GM19397 (cell line): ENCODE data around the gene SKIL.

Source experiments
- ATAC-seq: cut with Tn5 transposase; IDR thresholded peaks from one replicate; pipeline ENCODE4 v1.9.1; 2021; ENCODE audit warnings: mild to moderate bottlenecking, moderate library complexity; ENCODE audit not compliant: unreplicated experiment

SKIL gene

DNA sequence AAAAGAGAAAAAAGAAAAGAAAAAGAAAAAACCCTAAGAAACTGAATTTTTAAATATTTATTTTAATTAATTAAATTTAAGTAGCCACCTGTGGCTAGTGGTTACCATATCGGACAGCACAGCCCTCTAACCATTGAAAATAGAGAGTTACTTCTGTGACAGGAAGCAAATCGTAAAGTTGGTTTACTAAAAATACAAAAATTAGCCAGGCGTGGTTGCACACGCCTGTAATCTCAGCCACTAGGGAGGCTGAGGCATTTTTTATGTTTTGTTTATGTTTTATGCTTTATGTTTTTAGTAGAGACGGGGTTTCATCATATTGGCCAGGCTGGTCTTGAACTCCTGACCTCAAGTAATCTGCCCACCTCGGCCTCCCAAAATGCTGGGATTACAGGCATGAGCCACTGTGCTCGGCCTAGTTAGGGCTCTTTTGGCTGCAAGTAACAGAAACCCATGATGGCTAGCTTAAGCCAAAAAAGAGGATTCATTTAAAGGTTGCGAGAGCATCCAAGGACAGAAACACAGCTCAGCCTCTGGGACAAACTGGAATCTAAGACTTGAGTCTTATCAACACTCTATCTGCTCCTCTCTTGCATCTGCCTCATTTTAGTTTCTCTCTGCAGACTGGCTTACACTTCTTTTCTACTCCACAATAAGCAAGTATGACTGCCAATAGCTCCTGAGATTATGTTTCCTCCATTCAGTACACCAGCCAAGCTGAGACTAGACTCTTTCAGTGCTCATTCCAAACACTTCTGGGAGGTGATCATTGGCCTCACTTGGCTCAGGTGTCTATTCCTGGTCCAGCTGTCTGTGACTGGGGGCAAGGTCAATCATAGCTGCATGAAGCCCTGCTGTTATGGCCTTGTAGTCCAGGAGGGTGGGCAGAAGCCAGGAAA lies 6.8 kb upstream of the SKIL start:
- peak; percentile 52 for ATAC-seq

- ATAC-seq: no peak
Observed at GRCh38 chr3:170352936-170353335, 4.6 kb upstream of the SKIL start.

- no peak for ATAC-seq
Observed at GRCh38 chr3:170353485-170353884, 4.0 kb upstream of the SKIL start.

GRCh38 chr3:170354760-170355159 lies 2.8 kb upstream of the SKIL start:
- ATAC-seq: no peak

- ATAC-seq: peak; percentile 6
Observed at GRCh38 chr3:170355738-170356595, 1.5 kb upstream of the SKIL start.

DNA sequence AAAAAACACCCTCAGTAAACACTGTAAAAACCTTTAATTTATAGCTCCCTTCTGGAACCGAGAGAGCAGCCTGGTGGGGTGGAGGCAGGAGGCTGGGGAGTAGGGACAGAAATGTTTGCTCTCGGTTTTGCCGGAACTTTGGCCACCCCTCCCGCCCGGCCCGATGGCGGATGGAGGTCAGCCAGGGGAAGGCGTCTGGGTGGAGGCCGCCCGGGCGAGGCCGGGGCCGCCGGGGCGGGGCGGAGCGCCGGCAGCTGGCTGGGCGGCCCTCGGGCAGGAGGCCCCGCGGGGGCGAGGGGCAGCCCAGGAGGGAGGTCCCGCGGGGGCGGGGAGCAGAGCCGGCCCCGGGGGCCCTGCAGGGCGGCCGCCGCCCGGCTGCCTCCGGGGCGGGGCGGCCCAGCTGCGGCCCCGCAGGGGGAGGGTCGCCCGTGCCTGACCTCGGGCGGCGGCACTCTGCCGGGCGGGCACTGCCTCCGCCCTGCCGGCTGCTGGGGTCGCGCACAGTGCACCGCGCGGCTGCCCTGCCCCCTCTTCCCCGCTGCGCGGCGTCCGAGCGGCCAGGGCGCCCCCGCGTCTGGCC lies 829 bp upstream of the SKIL start:
- peak; percentile 50 for ATAC-seq

DNA sequence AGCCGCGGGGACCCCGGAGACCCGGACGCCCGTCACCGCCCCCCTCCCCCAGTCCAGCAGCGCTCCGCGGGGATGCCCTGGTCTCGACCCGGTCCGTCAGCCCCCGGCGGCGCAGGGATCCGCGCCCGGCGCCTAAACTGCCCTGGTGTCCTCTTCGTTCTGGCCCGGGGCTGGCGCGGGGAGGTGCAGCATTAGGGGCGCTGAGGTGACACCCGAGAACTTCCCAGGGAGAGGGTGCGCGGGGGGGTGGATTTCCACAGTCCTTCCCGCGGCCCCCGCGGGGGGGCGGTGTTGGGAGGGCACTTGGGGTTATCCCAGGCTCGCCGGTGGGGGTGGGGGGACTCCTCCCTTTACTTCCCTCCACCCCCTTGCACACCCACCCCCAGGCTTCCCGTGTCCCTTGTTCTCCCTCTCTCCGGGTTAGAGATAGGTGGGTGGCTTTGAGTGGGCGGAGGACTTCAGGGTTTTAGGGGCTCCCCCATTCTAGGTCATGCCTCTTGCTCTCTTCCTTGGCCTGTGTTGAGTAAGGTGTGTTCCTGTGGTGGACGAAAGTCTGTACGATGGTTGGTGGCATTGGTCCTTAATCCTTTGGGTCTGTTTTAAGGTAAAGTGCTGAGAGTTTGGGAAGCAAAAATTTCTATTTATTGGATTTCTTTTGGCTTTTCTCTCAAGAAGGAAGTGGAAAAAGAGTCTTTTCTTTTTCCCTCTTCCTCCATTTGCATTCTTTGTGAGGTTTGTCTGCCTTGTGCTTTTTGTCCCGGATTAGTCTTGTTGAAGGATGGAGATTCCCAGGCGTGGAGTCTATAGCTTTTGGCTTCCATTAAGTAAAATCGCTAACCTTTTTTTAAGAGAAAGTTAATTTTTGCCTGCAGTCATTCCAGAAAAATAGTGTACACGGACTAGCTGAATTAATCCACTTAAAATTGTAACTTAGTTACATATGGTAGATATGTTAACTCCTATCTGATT lies 811 bp downstream of the SKIL start:
- ATAC-seq: peak; percentile 4

DNA sequence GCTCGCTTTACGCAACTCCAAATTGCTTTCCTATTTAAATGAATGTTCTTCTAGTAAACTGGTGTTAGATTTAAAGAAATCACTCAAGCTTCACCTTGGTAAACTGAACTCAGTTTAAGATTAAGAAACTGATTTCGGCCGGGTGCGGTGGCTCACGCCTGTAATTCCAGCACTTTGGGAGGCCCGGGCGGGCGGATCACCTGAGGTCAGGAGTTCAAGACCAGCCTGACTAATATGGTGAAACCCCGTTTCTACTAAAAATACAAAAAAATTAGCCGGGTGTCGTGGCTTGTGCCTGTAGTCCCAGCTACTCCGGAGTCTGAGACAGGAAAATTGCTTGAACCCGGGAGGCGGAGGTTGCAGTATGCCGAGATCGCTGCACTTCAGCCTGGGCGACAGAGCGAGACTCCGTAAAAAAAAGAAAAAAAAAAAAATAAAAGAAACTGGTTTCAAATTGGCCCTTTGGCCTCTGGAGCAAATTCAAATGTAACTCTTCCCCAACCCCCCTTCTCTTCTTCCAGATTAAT lies 1.7 kb downstream of the SKIL start:
- ATAC-seq: no peak

GRCh38 chr3:170360466-170360865 lies 3.0 kb downstream of the SKIL start:
- ATAC-seq: no peak

GRCh38 chr3:170360916-170361315 lies 3.4 kb downstream of the SKIL start:
- ATAC-seq: no peak

GRCh38 chr3:170361711-170362110 lies 4.2 kb downstream of the SKIL start:
- no peak for ATAC-seq

DNA sequence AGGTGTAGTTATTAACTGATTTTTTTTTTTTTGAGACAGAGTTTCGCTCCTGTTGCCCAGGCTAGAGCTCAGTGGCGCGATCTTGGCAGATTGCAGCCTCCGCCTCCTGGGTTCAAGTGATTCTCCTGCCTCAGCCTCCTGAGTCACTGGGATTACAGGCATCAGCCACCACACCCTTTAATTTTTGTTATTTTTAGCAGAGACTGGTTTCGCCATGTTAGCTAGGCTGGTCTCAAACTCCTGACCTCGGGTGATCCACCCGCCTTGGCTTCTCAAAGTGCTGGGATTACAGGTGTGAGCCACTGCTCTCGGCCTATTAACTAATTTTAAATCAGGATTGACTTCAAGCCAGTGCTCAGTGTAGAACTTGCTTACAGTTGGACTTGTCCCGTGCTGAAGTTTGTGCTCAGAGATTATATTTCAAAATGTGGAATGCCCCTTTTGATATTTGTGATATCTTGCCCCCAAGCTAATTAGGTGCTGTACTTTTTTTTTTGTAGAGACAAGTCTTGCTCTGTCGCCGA lies 6.0 kb downstream of the SKIL start:
- no peak for ATAC-seq

GRCh38 chr3:170364965-170365364 lies 7.5 kb downstream of the SKIL start:
- no peak for ATAC-seq

DNA sequence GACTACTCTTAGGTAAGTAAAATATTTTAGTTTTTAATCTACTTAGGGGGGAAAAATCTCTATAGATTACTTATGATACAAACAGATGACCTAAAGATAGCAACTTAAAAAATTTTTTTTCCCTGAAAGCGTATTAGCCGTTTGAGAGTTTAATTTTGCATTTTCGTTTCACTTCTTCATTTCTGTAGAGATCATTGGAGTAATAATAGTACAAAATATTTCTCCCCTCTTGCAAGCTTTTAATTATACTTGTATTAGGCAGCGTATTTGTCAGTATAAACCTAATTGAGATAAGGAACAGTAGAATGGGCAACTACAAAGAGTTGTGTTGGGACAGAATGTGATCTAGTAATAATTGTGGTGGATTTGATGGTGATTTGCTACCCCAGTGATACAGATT lies 10.3 kb downstream of the SKIL start:
- ATAC-seq: no peak

DNA sequence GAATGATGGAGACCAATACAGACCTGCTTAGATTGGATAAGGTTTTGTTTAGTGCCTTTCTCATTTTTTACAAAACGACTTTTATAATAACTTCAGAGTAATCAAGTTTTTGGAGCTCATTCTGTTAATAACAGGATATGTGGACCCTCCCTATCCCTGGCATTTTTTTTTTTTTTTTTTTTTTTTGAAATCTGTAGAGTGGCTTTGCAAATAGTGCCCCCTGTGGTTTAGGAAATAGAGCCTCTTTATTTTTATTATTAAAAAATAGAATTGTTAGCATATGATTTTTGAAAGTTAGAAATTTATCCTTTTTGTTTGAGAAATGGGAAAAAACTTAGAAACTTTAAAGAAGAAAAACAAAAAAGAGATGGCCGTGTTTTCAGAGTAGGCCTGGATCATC lies 11.4 kb downstream of the SKIL start:
- no peak for ATAC-seq

GRCh38 chr3:170372190-170372879 lies 14.8 kb downstream of the SKIL start:
- no peak for ATAC-seq

- ATAC-seq: no peak
Observed at GRCh38 chr3:170383567-170383966, 26.1 kb downstream of the SKIL start.

GRCh38 chr3:170386468-170386867 lies 29.0 kb downstream of the SKIL start:
- ATAC-seq: no peak

- ATAC-seq: no peak
Observed at GRCh38 chr3:170387950-170388349, 30.4 kb downstream of the SKIL start.
